Measurements from ENCODE around the gene MFSD6. TPM values are rescaled to one million over a fixed set of nuclear protein-coding genes. Genes with fewer than 3 reads are reported as not detected.
"Not testable (repeated sequence)": the region's sequence is repeated elsewhere in the genome, so short reads cannot be mapped to it uniquely, and the experiment has no call there.

MFSD6 gene
- total RNA-seq, 2 donors from 2014 or later: 18.8 to 37.5 TPM

- peaks cover 9 to 32% of the 10 kb centered on the region in 2 donors for H3K36me3 Mint-ChIP-seq
- no peaks in the 10 kb centered on the region for H3K9me3 Mint-ChIP-seq
- no peak for DNase-seq (ENCODE audit: low spot score in 2 of 2)
- no peak overlapping the region for H3K27ac Mint-ChIP-seq
- no peak for ATAC-seq
These were observed 58.8 kb downstream of the MFSD6 start for GRCh38 chr2:190466819-190467446.

DNA sequence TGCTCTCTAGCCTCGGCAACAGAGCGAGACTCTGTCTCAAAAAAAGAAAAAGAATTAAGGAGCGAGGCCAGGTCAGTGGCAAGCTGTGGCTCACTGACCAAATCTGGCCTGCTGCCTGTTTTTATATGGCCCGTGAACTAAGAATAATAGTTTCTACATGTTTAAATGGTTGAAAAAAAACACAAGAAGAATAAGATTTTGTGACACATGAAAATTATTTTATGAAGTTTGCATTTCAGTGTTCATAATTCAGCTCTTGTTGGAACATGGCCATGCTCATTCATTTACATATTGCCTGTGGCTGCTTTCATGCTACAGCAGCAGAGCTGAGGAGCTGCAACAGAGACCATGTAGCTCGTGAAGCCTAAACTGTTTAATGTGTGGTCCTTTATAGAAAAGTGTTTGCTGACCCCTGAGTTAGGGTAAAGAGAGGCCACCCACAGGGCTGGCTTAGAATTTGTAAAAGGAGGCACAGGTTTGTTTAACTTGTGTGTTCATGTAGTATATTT is 59.5 kb downstream of the MFSD6 start:
- Mint-ChIP-seq H3K27ac (peak overlapping the region in 1 of 2 donors; percentile 65), H3K9me3 (peaks cover 4 to 6% of the 10 kb centered on the region in 2 donors), H3K36me3 (peaks cover 15 to 39% of the 10 kb centered on the region in 2 donors)
- DNase-seq (ENCODE audit: low spot score in 2 of 2): no peak
- ATAC-seq: no peak

DNA sequence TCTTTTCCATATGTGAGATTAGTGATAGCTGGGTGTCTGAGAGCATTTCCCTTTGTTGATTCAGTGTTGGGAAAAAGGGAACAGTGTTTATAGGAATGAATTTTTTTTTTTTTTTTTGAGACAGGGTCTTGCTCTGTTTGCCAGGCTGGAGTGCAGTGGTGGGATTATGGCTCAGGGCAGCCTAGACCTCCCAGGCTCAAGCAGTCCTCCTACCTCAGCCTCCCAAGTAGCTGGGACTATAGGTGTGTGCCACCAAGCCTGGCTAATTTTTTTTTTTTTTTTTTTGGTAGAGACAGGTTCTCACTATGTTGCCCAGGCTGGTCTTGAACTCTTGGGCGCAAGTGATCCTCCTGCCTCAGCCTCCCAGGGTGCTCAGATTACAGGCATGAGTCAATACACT is 60.2 kb downstream of the MFSD6 start:
- peaks cover 4 to 11% of the 10 kb centered on the region in 2 donors for H3K9me3 Mint-ChIP-seq
- H3K36me3 Mint-ChIP-seq: peaks cover 15 to 46% of the 10 kb centered on the region in 2 donors
- ATAC-seq; DNase-seq (ENCODE audit: low spot score in 2 of 2): not testable (repeated sequence)
- peak overlapping the region; percentile 40 to 65 for H3K27ac Mint-ChIP-seq

DNA sequence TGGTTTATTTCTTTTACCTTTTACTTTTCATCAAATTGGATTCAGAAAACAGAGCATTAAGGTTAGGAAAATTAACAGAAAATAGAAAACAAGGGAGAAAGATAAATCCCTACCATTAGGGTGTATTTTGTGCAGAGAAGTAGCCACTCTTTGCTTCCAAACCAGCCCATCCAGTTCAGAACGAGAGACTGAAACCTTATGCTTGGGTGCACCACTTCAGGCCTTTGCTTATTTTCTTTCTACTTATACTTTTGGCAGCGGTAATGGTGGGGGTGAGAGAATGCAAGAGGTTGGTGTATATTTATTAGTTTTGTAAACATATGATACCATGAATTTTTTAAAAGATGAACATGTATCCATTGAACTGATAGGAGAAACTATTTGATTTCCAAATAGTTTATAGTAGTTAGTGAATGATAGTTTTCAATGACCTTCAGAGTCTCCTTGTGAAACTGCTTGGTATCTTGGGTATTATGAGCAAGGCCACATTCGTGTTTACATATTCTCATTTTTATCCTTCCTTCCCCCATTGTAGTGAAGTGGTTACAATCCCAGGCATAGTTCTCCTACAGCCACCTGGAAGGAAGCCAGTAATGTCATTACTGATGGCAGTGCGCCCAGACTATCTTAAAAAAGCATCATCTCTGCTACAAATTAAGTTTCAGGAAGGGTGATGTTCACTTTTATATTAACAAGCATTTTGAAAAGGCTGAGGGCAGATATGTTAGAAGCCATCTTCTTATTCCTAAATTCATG is 60.8 kb downstream of the MFSD6 start:
- peaks cover 20 to 53% of the 10 kb centered on the region in 2 donors for H3K36me3 Mint-ChIP-seq
- DNase-seq (ENCODE audit: low spot score in 2 of 2): no peak
- peaks cover 7 to 18% of the 10 kb centered on the region in 2 donors for H3K9me3 Mint-ChIP-seq
- no peak for ATAC-seq
- H3K27ac Mint-ChIP-seq: peak overlapping the region in 1 of 2 donors; percentile 40

DNA sequence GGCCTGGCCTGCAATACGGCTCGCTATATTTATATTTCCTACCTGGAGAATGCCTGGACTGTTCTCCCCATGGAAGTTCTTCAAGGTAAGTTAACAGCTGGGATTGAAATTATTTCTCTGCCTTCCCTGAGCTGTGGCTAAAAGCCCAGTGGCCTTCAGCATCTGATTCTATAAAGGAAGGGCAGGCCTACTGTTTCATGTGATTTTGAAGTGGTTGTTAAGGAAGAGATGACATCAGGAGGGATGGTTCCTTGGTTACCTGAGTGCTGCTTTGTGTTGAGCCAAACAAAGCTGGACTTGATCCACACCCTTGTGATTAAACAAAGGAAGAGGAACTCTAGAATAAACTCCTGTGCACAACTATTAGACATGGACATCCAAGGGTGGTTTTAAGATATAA is 61.6 kb downstream of the MFSD6 start:
- H3K27ac Mint-ChIP-seq: peak overlapping the region in 1 of 2 donors; percentile 5
- DNase-seq (ENCODE audit: low spot score in 2 of 2): no peak
- H3K9me3 Mint-ChIP-seq: peaks cover 7 to 18% of the 10 kb centered on the region in 2 donors
- ATAC-seq: no peak
- H3K36me3 Mint-ChIP-seq: peaks cover 21 to 54% of the 10 kb centered on the region in 2 donors

GRCh38 chr2:190470256-190470826 is 62.2 kb downstream of the MFSD6 start:
- ATAC-seq (no peak), DNase-seq (ENCODE audit: low spot score in 2 of 2) (no peak)
- peaks cover 7 to 18% of the 10 kb centered on the region in 2 donors for H3K9me3 Mint-ChIP-seq
- peaks cover 21 to 54% of the 10 kb centered on the region in 2 donors for H3K36me3 Mint-ChIP-seq
- H3K27ac Mint-ChIP-seq: peak overlapping the region; percentile 5 to 87

DNA sequence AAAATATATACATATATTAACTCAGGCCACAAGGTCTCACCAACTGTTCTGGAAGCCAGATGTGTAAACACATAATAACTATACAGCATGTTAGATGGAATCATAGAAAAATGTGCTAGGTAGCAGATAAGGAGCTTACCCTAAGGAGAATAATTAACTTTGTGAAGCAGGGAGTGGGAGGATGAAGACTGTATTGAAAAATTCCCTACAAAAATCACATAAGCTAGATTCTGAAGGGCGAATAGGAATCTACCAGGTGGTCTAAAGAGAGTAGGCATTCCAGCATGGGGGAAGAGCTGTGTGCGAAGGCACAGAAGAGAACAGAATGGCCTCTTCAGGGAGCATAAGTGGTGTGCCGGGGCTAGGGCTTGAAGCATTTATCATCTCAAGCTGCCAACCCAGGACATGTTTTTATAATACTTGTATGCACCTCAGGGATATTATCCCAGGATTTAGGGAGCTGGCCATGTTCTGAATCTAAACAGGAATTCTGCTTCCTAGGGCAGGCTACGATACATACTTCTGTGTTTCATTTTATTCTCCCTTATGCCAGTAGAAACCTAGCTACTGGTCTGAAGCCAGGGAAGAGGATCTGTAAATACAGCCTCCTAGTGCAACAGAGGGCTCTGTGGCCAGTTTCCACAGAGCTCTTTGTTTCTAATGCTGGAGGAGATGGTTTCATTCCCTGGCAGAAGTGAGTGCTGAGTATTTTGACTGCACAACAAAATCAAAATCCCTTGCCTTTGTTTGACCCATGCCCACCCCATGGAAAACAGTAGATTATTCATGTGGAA is 69.7 kb downstream of the MFSD6 start:
- DNase-seq (ENCODE audit: low spot score in 2 of 2) (no peak), ATAC-seq (no peak)
- Mint-ChIP-seq H3K36me3 (peaks cover 10 to 24% of the 10 kb centered on the region in 2 donors), H3K27ac (no peak overlapping the region), H3K9me3 (peaks cover 3 to 12% of the 10 kb centered on the region in 2 donors)

DNA sequence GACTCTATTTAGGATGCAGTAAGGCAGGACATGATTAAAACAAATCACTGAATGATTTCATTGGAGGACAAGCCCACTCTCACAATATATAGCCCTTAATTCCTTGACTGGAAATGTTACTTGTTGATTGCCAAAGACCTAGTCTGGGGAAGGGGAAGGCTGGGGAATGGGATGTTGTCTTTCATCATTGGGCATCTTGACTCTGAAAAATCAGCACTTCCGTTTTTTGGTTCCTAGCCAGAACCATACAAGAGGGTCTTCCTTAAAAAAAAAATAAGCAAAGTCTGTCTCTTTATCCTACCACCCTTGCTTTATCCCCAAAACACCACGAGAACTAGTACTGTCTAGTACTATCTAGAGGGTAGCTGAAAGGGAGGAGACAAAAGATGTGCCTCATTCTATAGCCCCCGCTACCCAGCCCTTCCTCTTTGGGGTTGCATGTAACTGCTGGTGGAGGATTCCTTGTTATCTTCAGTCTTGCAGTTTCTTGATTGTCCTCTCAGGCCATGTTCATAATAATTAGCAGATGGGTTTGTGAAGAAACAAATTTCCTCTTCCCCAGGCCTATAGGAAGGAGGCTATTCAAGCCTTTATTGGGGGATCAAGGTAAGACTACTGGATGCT is 70.5 kb downstream of the MFSD6 start:
- ATAC-seq (no peak), DNase-seq (ENCODE audit: low spot score in 2 of 2) (no peak)
- Mint-ChIP-seq H3K36me3 (peaks cover 9 to 22% of the 10 kb centered on the region in 2 donors), H3K27ac (no peak overlapping the region), H3K9me3 (peaks cover 3 to 4% of the 10 kb centered on the region in 2 donors)

DNA sequence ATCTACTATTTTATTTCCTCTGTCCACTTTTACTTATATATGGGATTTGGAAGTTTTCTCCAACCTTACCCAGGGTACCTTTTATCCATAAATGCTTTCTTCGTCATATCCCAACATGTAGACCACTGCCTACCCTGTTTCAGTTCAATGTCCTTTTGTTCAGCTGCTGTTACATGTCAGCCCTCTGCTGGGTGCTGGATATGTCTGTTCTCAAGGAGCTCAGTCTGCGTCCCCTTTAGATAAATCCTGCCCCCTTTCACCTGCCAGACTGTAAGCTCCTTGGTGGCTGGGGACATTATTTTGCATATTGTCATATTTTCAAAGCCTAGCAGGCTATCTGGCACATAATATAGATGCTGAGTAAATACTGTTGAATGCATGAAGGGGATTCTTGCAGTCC is 73.2 kb downstream of the MFSD6 start:
- no peak for ATAC-seq
- no peak overlapping the region for H3K27ac Mint-ChIP-seq
- peaks cover 4 to 25% of the 10 kb centered on the region in 2 donors for H3K36me3 Mint-ChIP-seq
- no peak for DNase-seq (ENCODE audit: low spot score in 2 of 2)
- peaks cover 0 to 3% of the 10 kb centered on the region in 2 donors for H3K9me3 Mint-ChIP-seq

DNA sequence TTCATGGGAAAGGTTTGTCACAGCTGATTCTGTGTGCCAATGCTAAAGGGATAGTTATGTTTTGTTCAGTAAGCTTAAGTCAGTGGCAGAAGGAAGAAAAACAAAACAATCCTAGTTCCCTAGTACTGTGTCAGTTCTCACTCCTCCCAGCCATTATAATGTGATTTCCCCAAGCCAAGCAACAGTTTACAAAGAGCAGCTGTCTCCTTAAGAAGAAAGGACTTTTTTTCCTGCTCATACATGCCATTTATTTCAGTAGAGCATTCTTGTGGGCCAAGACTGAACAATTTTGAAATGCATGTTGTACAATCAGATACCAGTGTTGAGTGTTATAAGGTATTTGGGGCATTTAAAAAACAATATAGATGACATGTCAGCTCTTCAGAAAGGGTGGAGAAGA is 74.3 kb downstream of the MFSD6 start:
- H3K9me3 Mint-ChIP-seq: peaks cover 0 to 4% of the 10 kb centered on the region in 2 donors
- ATAC-seq (no peak), DNase-seq (ENCODE audit: low spot score in 2 of 2) (no peak)
- peaks cover 4 to 36% of the 10 kb centered on the region in 2 donors for H3K36me3 Mint-ChIP-seq
- no peak overlapping the region for H3K27ac Mint-ChIP-seq

- no peak overlapping the region for H3K27ac Mint-ChIP-seq
- ATAC-seq (no peak), DNase-seq (ENCODE audit: low spot score in 2 of 2) (no peak)
- H3K9me3 Mint-ChIP-seq: peaks cover 1 to 4% of the 10 kb centered on the region in 2 donors
- peaks cover 29 to 72% of the 10 kb centered on the region in 2 donors for H3K36me3 Mint-ChIP-seq
These were observed 78.0 kb downstream of the MFSD6 start for GRCh38 chr2:190486037-190486623.

DNA sequence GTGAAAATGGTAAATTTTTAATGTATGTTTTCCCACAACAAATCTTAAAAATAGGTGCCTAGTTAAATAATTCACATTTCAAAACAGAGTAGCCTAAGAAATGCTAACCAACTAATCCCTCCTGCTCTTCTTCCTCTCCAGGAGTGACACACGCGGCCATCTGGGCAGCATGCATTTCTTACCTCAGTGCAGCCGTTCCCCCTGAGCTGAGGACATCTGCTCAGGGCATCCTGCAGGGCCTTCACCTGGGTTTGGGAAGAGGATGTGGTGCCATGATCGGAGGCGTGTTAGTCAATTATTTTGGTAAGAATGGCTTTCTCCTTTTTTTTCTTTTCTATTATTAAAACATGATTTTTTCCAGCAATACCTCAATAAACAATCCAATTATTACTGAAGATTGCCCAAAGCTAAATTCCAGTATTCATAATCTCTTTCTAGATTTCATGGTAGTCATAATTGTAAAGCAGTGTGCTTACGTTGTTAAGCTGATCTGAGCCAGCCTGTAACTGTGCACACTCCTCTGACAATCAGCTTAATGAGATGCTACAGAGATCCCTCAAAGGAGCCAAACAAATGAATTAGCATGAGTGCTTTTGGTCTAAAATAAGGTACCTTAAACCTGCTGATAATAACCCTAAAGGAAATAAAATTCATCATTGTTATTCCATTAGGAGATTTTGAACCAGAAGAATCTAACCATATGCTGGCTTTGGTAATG is 80.5 kb downstream of the MFSD6 start:
- Mint-ChIP-seq H3K27ac (peak overlapping the region; percentile 8 to 81), H3K9me3 (peaks cover 13 to 22% of the 10 kb centered on the region in 2 donors), H3K36me3 (peaks cover 47 to 80% of the 10 kb centered on the region in 2 donors)
- DNase-seq (ENCODE audit: low spot score in 2 of 2): no peak
- ATAC-seq: no peak

GRCh38 chr2:190489475-190489874 is 81.3 kb downstream of the MFSD6 start:
- ATAC-seq (peak in 1 of 2 donors; percentile 71), DNase-seq (ENCODE audit: low spot score in 2 of 2) (no peak)
- Mint-ChIP-seq H3K27ac (peak overlapping the region in 1 of 2 donors; percentile 81), H3K9me3 (peaks cover 15 to 28% of the 10 kb centered on the region in 2 donors), H3K36me3 (peaks cover 49 to 87% of the 10 kb centered on the region in 2 donors)

GRCh38 chr2:190490502-190490901 is 82.3 kb downstream of the MFSD6 start:
- H3K36me3 Mint-ChIP-seq: peaks cover 52 to 93% of the 10 kb centered on the region in 2 donors
- no peak for ATAC-seq
- no peak for DNase-seq (ENCODE audit: low spot score in 2 of 2)
- peaks cover 19 to 37% of the 10 kb centered on the region in 2 donors for H3K9me3 Mint-ChIP-seq
- no peak overlapping the region for H3K27ac Mint-ChIP-seq

DNA sequence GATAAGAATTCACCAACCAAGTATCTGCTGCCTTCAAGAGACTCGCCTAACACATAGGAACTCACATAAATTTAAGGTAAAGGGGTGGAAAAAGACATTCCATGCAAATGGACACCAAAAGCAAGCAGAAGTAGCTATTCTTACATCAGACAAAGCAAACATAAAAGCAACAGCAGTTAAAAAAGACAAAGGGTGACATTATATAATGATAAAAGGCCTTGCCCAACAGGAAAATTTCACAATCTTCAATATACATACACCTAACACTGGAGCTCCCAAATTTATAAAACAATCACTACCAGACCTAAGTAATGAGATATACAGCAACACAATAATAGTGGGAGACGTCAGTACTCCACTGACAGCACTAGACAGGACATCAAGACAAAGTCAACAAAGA is 84.9 kb downstream of the MFSD6 start:
- DNase-seq (ENCODE audit: low spot score in 2 of 2) (no peak), ATAC-seq (no peak)
- H3K36me3 Mint-ChIP-seq: peaks cover 48 to 81% of the 10 kb centered on the region in 2 donors
- peaks cover 19 to 38% of the 10 kb centered on the region in 2 donors for H3K9me3 Mint-ChIP-seq
- H3K27ac Mint-ChIP-seq: peak overlapping the region in 1 of 2 donors; percentile 7
